ENCODE data around the gene PDE10A.

Gene PDE10A

GRCh38 chr6:165653607-165654006 is 9.4 kb downstream of the PDE10A start:
- DNase-seq: no peak

- DNase-seq: no peak
Measured at GRCh38 chr6:165653196-165653595, 9.8 kb downstream of the PDE10A start.

GRCh38 chr6:165652766-165653165 is 10.3 kb downstream of the PDE10A start:
- DNase-seq: no peak

- DNase-seq: no peak
Measured at GRCh38 chr6:165649166-165650137, 13.6 kb downstream of the PDE10A start.

GRCh38 chr6:165647041-165647440 is 16.0 kb downstream of the PDE10A start:
- no peak for DNase-seq

GRCh38 chr6:165645919-165646318 is 17.1 kb downstream of the PDE10A start:
- no peak for DNase-seq

- DNase-seq: no peak
Measured at GRCh38 chr6:165644586-165645266, 18.3 kb downstream of the PDE10A start.

GRCh38 chr6:165643015-165643414 is 20.0 kb downstream of the PDE10A start:
- DNase-seq: no peak

- no peak for DNase-seq
Measured at GRCh38 chr6:165641672-165642156, 21.3 kb downstream of the PDE10A start.

GRCh38 chr6:165640806-165641205 is 22.2 kb downstream of the PDE10A start:
- no peak for DNase-seq

GRCh38 chr6:165638530-165638929 is 24.5 kb downstream of the PDE10A start:
- DNase-seq: no peak

GRCh38 chr6:165637586-165637985 is 25.5 kb downstream of the PDE10A start:
- DNase-seq: no peak

GRCh38 chr6:165636402-165637048 is 26.5 kb downstream of the PDE10A start:
- DNase-seq: no peak

- no peak for DNase-seq
Measured at GRCh38 chr6:165635965-165636364, 27.1 kb downstream of the PDE10A start.

GRCh38 chr6:165634101-165634880 is 28.8 kb downstream of the PDE10A start:
- DNase-seq: no peak

- DNase-seq: no peak
Measured at GRCh38 chr6:165632194-165632593, 30.8 kb downstream of the PDE10A start.

- DNase-seq: no peak
Measured at GRCh38 chr6:165630544-165630953, 32.5 kb downstream of the PDE10A start.

GRCh38 chr6:165628955-165629354 is 34.1 kb downstream of the PDE10A start:
- no peak for DNase-seq

GRCh38 chr6:165627366-165627765 is 35.7 kb downstream of the PDE10A start:
- DNase-seq: no peak

- no peak for DNase-seq
Measured at GRCh38 chr6:165626711-165627110, 36.3 kb downstream of the PDE10A start.

GRCh38 chr6:165624871-165625639 is 38.0 kb downstream of the PDE10A start:
- DNase-seq: no peak

- DNase-seq: no peak
Measured at GRCh38 chr6:165621940-165622339, 41.1 kb downstream of the PDE10A start.
